ENCODE results near the gene GALNT2.

DNA sequence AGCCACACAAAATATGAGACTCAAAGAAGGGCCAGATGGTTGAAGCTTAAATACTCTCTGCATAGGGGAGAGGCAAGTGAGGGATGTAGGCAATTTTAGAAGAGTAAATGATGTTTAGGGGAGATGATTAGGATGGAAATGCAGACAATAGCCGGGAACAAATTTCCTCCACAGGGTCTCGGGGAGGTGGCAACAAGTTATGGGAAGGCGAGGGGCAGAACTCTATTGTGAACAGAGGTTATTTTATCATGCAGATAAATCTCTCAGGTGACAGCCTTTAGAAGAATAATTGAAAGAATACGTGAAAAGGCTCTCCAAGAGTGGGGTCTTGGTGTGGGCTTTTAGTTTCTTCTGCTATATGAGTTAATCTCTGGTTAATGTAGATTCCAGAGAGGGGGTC lies 166.7 kb downstream of the GALNT2 start:
- no peak for TF ChIP-seq POLR2A (IDR thresholded peaks at IDR 0.05; ENCODE audit: low read length)
- TF ChIP-seq, protein P1, sequence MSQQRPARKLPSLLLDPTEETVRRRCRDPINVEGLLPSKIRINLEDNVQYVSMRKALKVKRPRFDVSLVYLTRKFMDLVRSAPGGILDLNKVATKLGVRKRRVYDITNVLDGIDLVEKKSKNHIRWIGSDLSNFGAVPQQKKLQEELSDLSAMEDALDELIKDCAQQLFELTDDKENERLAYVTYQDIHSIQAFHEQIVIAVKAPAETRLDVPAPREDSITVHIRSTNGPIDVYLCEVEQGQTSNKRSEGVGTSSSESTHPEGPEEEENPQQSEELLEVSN (IDR thresholded peaks at IDR 0.05; ENCODE audit: borderline replicate concordance, low read depth): no peak
- TF ChIP-seq HES2 (IDR thresholded peaks at IDR 0.05): no peak
- no peak for TF ChIP-seq JUN (IDR thresholded peaks at IDR 0.05)
- TF ChIP-seq CTCF (IDR thresholded peaks at IDR 0.05): no peak
- no peak for TF ChIP-seq HOXB5 (CRISPR knock-in tag; IDR thresholded peaks at IDR 0.05)
- no peak for TF ChIP-seq RNF2 (IDR thresholded peaks at IDR 0.05; ENCODE audit: borderline replicate concordance, low read depth)
- TF ChIP-seq, protein P2, sequence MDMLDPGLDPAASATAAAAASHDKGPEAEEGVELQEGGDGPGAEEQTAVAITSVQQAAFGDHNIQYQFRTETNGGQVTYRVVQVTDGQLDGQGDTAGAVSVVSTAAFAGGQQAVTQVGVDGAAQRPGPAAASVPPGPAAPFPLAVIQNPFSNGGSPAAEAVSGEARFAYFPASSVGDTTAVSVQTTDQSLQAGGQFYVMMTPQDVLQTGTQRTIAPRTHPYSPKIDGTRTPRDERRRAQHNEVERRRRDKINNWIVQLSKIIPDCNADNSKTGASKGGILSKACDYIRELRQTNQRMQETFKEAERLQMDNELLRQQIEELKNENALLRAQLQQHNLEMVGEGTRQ (IDR thresholded peaks at IDR 0.05): no peak
- no peak for TF ChIP-seq KDM1A (IDR thresholded peaks at IDR 0.05; ENCODE audit: low read depth)
- no peak for TF ChIP-seq CBX8 (IDR thresholded peaks at IDR 0.05)
- no peak for TF ChIP-seq NR3C1 (IDR thresholded peaks at IDR 0.05)
- TF ChIP-seq RCOR1 (IDR thresholded peaks at IDR 0.05; ENCODE audit: low read depth, low read length): no peak
- TF ChIP-seq SMC3 (IDR thresholded peaks at IDR 0.05): no peak
- no peak for TF ChIP-seq EHMT2 (IDR thresholded peaks at IDR 0.05; ENCODE audit: low read depth)

All from A549 (cell line).